ENCODE data around the gene OPRM1.

OPRM1 gene

GRCh38 chr6:154039231-154039842 lies at the start of gene OPRM1:
TSS of gene OPRM1 (plus strand) at chr6:154039240. CDS start at chr6:154039545, 305 bp downstream.
- Histone ChIP-seq H3K27me3 (ENCODE audit: control insufficient read depth in 1 of 2, insufficient read depth in 2 of 2, low read length in 2 of 2) (peaks cover 10 to 15% of the 10 kb centered on the region in 2 donors), H3K9ac (ENCODE audit: low read length in 2 of 2) (no peak within 1 kb of the TSS), H3K4me3 (ENCODE audit: low read length in 2 of 2) (no peak within 1 kb of the TSS), H3K27ac (ENCODE audit: low read length) (no peak within 1 kb of the TSS), H3K4me1 (ENCODE audit: control insufficient read depth, insufficient read depth, low read length) (no peaks in the 10 kb centered on the region), H3K36me3 (ENCODE audit: control insufficient read depth in 2 of 2, insufficient read depth in 2 of 2, low read length in 2 of 2) (no peaks in the 10 kb centered on the region), H3K9me3 (ENCODE audit: control insufficient read depth in 2 of 2, low read length in 2 of 2) (peaks cover 0 to 4% of the 10 kb centered on the region in 2 donors)

- Histone ChIP-seq H3K9me3 (ENCODE audit: control insufficient read depth in 2 of 2, low read length in 2 of 2) (no peaks in the 10 kb centered on the region), H3K4me3 (ENCODE audit: low read length in 2 of 2) (no peak overlapping the region), H3K27me3 (ENCODE audit: control insufficient read depth in 1 of 2, insufficient read depth in 2 of 2, low read length in 2 of 2) (no peaks in the 10 kb centered on the region), H3K27ac (ENCODE audit: low read length) (no peak overlapping the region), H3K4me1 (ENCODE audit: control insufficient read depth, insufficient read depth, low read length) (no peaks in the 10 kb centered on the region), H3K36me3 (ENCODE audit: control insufficient read depth in 2 of 2, insufficient read depth in 2 of 2, low read length in 2 of 2) (no peaks in the 10 kb centered on the region), H3K9ac (ENCODE audit: low read length in 2 of 2) (no peak overlapping the region)
Measured at GRCh38 chr6:153989989-153990388, 49.1 kb upstream of the OPRM1 start.

GRCh38 chr6:153994004-153994403 lies 45.0 kb upstream of the OPRM1 start:
- Histone ChIP-seq H3K9ac (ENCODE audit: low read length in 2 of 2) (no peak overlapping the region), H3K27ac (ENCODE audit: low read length) (no peak overlapping the region), H3K4me3 (ENCODE audit: low read length in 2 of 2) (no peak overlapping the region)

GRCh38 chr6:153994811-153995210 lies 44.2 kb upstream of the OPRM1 start:
- Histone ChIP-seq H3K9me3 (ENCODE audit: control insufficient read depth in 2 of 2, low read length in 2 of 2) (no peaks in the 10 kb centered on the region), H3K27ac (ENCODE audit: low read length) (no peak overlapping the region), H3K9ac (ENCODE audit: low read length in 2 of 2) (no peak overlapping the region), H3K27me3 (ENCODE audit: control insufficient read depth in 1 of 2, insufficient read depth in 2 of 2, low read length in 2 of 2) (no peaks in the 10 kb centered on the region), H3K4me1 (ENCODE audit: control insufficient read depth, insufficient read depth, low read length) (no peaks in the 10 kb centered on the region), H3K4me3 (ENCODE audit: low read length in 2 of 2) (no peak overlapping the region), H3K36me3 (ENCODE audit: control insufficient read depth in 2 of 2, insufficient read depth in 2 of 2, low read length in 2 of 2) (no peaks in the 10 kb centered on the region)

More at GRCh38 chr6:153994004-153994403, 45.0 kb upstream of the OPRM1 start:
- Histone ChIP-seq H3K27me3 (ENCODE audit: control insufficient read depth in 1 of 2, insufficient read depth in 2 of 2, low read length in 2 of 2) (no peaks in the 10 kb centered on the region), H3K9me3 (ENCODE audit: control insufficient read depth in 2 of 2, low read length in 2 of 2) (no peaks in the 10 kb centered on the region), H3K4me1 (ENCODE audit: control insufficient read depth, insufficient read depth, low read length) (no peaks in the 10 kb centered on the region), H3K36me3 (ENCODE audit: control insufficient read depth in 2 of 2, insufficient read depth in 2 of 2, low read length in 2 of 2) (no peaks in the 10 kb centered on the region)

GRCh38 chr6:153997221-153997620 lies 41.8 kb upstream of the OPRM1 start:
- H3K4me3 ChIP-seq (ENCODE audit: low read length in 2 of 2) = no peak overlapping the region

GRCh38 chr6:154001494-154002285 lies 37.4 kb upstream of the OPRM1 start:
- H3K4me1 ChIP-seq (ENCODE audit: control insufficient read depth, insufficient read depth, low read length) = no peaks in the 10 kb centered on the region
- H3K4me3 ChIP-seq (ENCODE audit: low read length in 2 of 2) = no peak overlapping the region
- no peaks in the 10 kb centered on the region for H3K27me3 ChIP-seq (ENCODE audit: control insufficient read depth in 1 of 2, insufficient read depth in 2 of 2, low read length in 2 of 2)
- H3K9ac ChIP-seq (ENCODE audit: low read length in 2 of 2) = no peak overlapping the region
- no peaks in the 10 kb centered on the region for H3K9me3 ChIP-seq (ENCODE audit: control insufficient read depth in 2 of 2, low read length in 2 of 2)
- H3K27ac ChIP-seq (ENCODE audit: low read length) = no peak overlapping the region
- no peaks in the 10 kb centered on the region for H3K36me3 ChIP-seq (ENCODE audit: control insufficient read depth in 2 of 2, insufficient read depth in 2 of 2, low read length in 2 of 2)

More at GRCh38 chr6:153997221-153997620, 41.8 kb upstream of the OPRM1 start:
- Histone ChIP-seq H3K4me1 (ENCODE audit: control insufficient read depth, insufficient read depth, low read length) (no peaks in the 10 kb centered on the region), H3K27ac (ENCODE audit: low read length) (no peak overlapping the region), H3K36me3 (ENCODE audit: control insufficient read depth in 2 of 2, insufficient read depth in 2 of 2, low read length in 2 of 2) (no peaks in the 10 kb centered on the region), H3K27me3 (ENCODE audit: control insufficient read depth in 1 of 2, insufficient read depth in 2 of 2, low read length in 2 of 2) (no peaks in the 10 kb centered on the region), H3K9me3 (ENCODE audit: control insufficient read depth in 2 of 2, low read length in 2 of 2) (no peaks in the 10 kb centered on the region), H3K9ac (ENCODE audit: low read length in 2 of 2) (no peak overlapping the region)

- Histone ChIP-seq H3K4me3 (ENCODE audit: low read length in 2 of 2) (no peak overlapping the region), H3K9ac (ENCODE audit: low read length in 2 of 2) (no peak overlapping the region), H3K9me3 (ENCODE audit: control insufficient read depth in 2 of 2, low read length in 2 of 2) (no peaks in the 10 kb centered on the region), H3K27me3 (ENCODE audit: control insufficient read depth in 1 of 2, insufficient read depth in 2 of 2, low read length in 2 of 2) (no peaks in the 10 kb centered on the region), H3K4me1 (ENCODE audit: control insufficient read depth, insufficient read depth, low read length) (no peaks in the 10 kb centered on the region), H3K36me3 (ENCODE audit: control insufficient read depth in 2 of 2, insufficient read depth in 2 of 2, low read length in 2 of 2) (no peaks in the 10 kb centered on the region), H3K27ac (ENCODE audit: low read length) (no peak overlapping the region)
Measured at GRCh38 chr6:154002894-154003293, 36.1 kb upstream of the OPRM1 start.

- Histone ChIP-seq H3K27me3 (ENCODE audit: control insufficient read depth in 1 of 2, insufficient read depth in 2 of 2, low read length in 2 of 2) (no peaks in the 10 kb centered on the region), H3K27ac (ENCODE audit: low read length) (no peak overlapping the region), H3K4me1 (ENCODE audit: control insufficient read depth, insufficient read depth, low read length) (no peaks in the 10 kb centered on the region), H3K9me3 (ENCODE audit: control insufficient read depth in 2 of 2, low read length in 2 of 2) (no peaks in the 10 kb centered on the region), H3K4me3 (ENCODE audit: low read length in 2 of 2) (no peak overlapping the region), H3K36me3 (ENCODE audit: control insufficient read depth in 2 of 2, insufficient read depth in 2 of 2, low read length in 2 of 2) (no peaks in the 10 kb centered on the region), H3K9ac (ENCODE audit: low read length in 2 of 2) (no peak overlapping the region)
Measured at GRCh38 chr6:154010371-154010770, 28.7 kb upstream of the OPRM1 start.

- H3K36me3 ChIP-seq (ENCODE audit: control insufficient read depth in 2 of 2, insufficient read depth in 2 of 2, low read length in 2 of 2) = no peaks in the 10 kb centered on the region
- H3K4me1 ChIP-seq (ENCODE audit: control insufficient read depth, insufficient read depth, low read length) = no peaks in the 10 kb centered on the region
- no peak overlapping the region for H3K27ac ChIP-seq (ENCODE audit: low read length)
- H3K9me3 ChIP-seq (ENCODE audit: control insufficient read depth in 2 of 2, low read length in 2 of 2) = no peaks in the 10 kb centered on the region
- no peak overlapping the region for H3K9ac ChIP-seq (ENCODE audit: low read length in 2 of 2)
- no peak overlapping the region for H3K4me3 ChIP-seq (ENCODE audit: low read length in 2 of 2)
- H3K27me3 ChIP-seq (ENCODE audit: control insufficient read depth in 1 of 2, insufficient read depth in 2 of 2, low read length in 2 of 2) = no peaks in the 10 kb centered on the region
Measured at GRCh38 chr6:154012852-154013251, 26.2 kb upstream of the OPRM1 start.

- Histone ChIP-seq H3K36me3 (ENCODE audit: control insufficient read depth in 2 of 2, insufficient read depth in 2 of 2, low read length in 2 of 2) (no peaks in the 10 kb centered on the region), H3K9ac (ENCODE audit: low read length in 2 of 2) (no peak overlapping the region), H3K9me3 (ENCODE audit: control insufficient read depth in 2 of 2, low read length in 2 of 2) (peaks cover 0 to 3% of the 10 kb centered on the region in 2 donors), H3K27ac (ENCODE audit: low read length) (no peak overlapping the region), H3K27me3 (ENCODE audit: control insufficient read depth in 1 of 2, insufficient read depth in 2 of 2, low read length in 2 of 2) (no peaks in the 10 kb centered on the region), H3K4me3 (ENCODE audit: low read length in 2 of 2) (no peak overlapping the region), H3K4me1 (ENCODE audit: control insufficient read depth, insufficient read depth, low read length) (no peaks in the 10 kb centered on the region)
Measured at GRCh38 chr6:154017786-154018185, 21.3 kb upstream of the OPRM1 start.

- Histone ChIP-seq H3K27me3 (ENCODE audit: control insufficient read depth in 1 of 2, insufficient read depth in 2 of 2, low read length in 2 of 2) (no peaks in the 10 kb centered on the region), H3K27ac (ENCODE audit: low read length) (no peak overlapping the region), H3K4me1 (ENCODE audit: control insufficient read depth, insufficient read depth, low read length) (no peaks in the 10 kb centered on the region), H3K9ac (ENCODE audit: low read length in 2 of 2) (no peak overlapping the region), H3K4me3 (ENCODE audit: low read length in 2 of 2) (no peak overlapping the region), H3K36me3 (ENCODE audit: control insufficient read depth in 2 of 2, insufficient read depth in 2 of 2, low read length in 2 of 2) (no peaks in the 10 kb centered on the region), H3K9me3 (ENCODE audit: control insufficient read depth in 2 of 2, low read length in 2 of 2) (no peaks in the 10 kb centered on the region)
Measured at GRCh38 chr6:154030646-154031045, 8.4 kb upstream of the OPRM1 start.

Data from stomach smooth muscle (tissue), 2 donors.